ENCODE results near the gene PELI2.

DNA sequence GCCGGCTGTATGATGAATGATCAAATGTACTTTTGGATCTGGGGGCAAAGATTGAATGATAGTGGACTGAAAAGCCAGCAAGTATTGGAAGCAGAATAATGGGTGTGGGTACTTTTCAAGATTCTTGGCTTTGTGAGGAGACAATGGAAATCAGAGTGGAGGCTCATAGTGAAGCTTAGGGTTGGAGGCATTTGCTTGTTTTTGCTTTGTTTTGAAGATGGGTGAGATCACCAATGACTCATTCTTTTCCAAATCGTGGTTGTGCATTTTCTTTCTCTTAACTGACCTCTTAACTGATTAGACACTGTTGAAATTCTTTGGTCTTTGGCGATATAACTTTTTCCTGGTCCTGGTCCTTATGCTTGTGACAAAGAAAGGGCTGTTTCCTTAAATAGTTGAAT, 54.4 kb downstream of the PELI2 start:
- TF ChIP-seq, protein P1, sequence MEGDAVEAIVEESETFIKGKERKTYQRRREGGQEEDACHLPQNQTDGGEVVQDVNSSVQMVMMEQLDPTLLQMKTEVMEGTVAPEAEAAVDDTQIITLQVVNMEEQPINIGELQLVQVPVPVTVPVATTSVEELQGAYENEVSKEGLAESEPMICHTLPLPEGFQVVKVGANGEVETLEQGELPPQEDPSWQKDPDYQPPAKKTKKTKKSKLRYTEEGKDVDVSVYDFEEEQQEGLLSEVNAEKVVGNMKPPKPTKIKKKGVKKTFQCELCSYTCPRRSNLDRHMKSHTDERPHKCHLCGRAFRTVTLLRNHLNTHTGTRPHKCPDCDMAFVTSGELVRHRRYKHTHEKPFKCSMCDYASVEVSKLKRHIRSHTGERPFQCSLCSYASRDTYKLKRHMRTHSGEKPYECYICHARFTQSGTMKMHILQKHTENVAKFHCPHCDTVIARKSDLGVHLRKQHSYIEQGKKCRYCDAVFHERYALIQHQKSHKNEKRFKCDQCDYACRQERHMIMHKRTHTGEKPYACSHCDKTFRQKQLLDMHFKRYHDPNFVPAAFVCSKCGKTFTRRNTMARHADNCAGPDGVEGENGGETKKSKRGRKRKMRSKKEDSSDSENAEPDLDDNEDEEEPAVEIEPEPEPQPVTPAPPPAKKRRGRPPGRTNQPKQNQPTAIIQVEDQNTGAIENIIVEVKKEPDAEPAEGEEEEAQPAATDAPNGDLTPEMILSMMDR (IDR thresholded peaks at IDR 0.05; ENCODE audit: insufficient read depth, low read length, poor library complexity, severe bottlenecking): no peak
- TF ChIP-seq EZH2phosphoT487 (conservative IDR thresholded peaks at IDR 0.05; ENCODE audit: low read length): no peak

Data from SU-DHL-6 (cell line).